ENCODE measurements around the gene CIB1.

Gene CIB1

GRCh38 chr15:90249203-90249863 is 15.6 kb upstream of the CIB1 start, which contains the start of gene TTLL13:
Gene TTLL13, plus strand, starts transcription at chr15:90249556. Its CDS starts 1,075 bp downstream, at chr15:90250631.
- H3K27ac ChIP-seq, result no peak within 1 kb of the TSS
- TF ChIP-seq CTCF (IDR thresholded peaks at IDR 0.05), result no peak

GRCh38 chr15:90248789-90249202 is 15.1 kb upstream of the CIB1 start:
- TF ChIP-seq CTCF (IDR thresholded peaks at IDR 0.05) (no peak), ZFX (IDR thresholded peaks at IDR 0.05; ENCODE audit: borderline replicate concordance) (no peak)
- no peak overlapping the region for H3K27ac ChIP-seq

- TF ChIP-seq CTCF (IDR thresholded peaks at IDR 0.05) (no peak), ZFX (IDR thresholded peaks at IDR 0.05; ENCODE audit: borderline replicate concordance) (no peak)
- H3K27ac ChIP-seq, result no peak overlapping the region
These were observed 10.3 kb upstream of the CIB1 start for GRCh38 chr15:90243943-90244639.

- TF ChIP-seq CTCF (IDR thresholded peaks at IDR 0.05), result no peak
- no peak for TF ChIP-seq ZFX (IDR thresholded peaks at IDR 0.05; ENCODE audit: borderline replicate concordance)
- H3K27ac ChIP-seq, result no peak overlapping the region
These were observed 7.8 kb upstream of the CIB1 start for GRCh38 chr15:90241343-90242192.

GRCh38 chr15:90240856-90241255 is 7.1 kb upstream of the CIB1 start:
- TF ChIP-seq ZFX (IDR thresholded peaks at IDR 0.05; ENCODE audit: borderline replicate concordance) (no peak), CTCF (IDR thresholded peaks at IDR 0.05) (no peak)
- H3K27ac ChIP-seq, result no peak overlapping the region

- H3K27ac ChIP-seq, result no peak overlapping the region
- no peak for TF ChIP-seq ZFX (IDR thresholded peaks at IDR 0.05; ENCODE audit: borderline replicate concordance)
- no peak for TF ChIP-seq CTCF (IDR thresholded peaks at IDR 0.05)
These were observed 5.6 kb upstream of the CIB1 start for GRCh38 chr15:90239371-90239770.
